Measurements from ENCODE around the gene EZR. TPM values are rescaled to one million over a fixed set of nuclear protein-coding genes. Genes with fewer than 3 reads are reported as not detected.

EZR gene
- total and polyA plus RNA-seq, 2 experiments from 2014 or later = 399 to 623 TPM

- peaks cover 3% of the 10 kb centered on the region for H4K20me1 ChIP-seq (ENCODE audit: insufficient read depth, poor library complexity, severe bottlenecking)
- peaks cover 24% of the 10 kb centered on the region for H3K4me1 ChIP-seq (ENCODE audit: insufficient read depth)
- H2AFZ ChIP-seq = no peak overlapping the region
- H3K4me2 ChIP-seq = no peak overlapping the region
- H3K27me3 ChIP-seq = no peaks in the 10 kb centered on the region
- no peak for DNase-seq (ENCODE audit: low spot score)
- H3K79me2 ChIP-seq = peaks cover 17% of the 10 kb centered on the region
- H3K27ac ChIP-seq = peak overlapping the region; percentile 40
- H3K4me3 ChIP-seq = no peak overlapping the region
- peaks cover 3% of the 10 kb centered on the region for H3K36me3 ChIP-seq (replicated peaks; ENCODE audit: insufficient read depth, low read depth)
- no peak for TF ChIP-seq EZH2 (IDR thresholded peaks at IDR 0.05; ENCODE audit: borderline replicate concordance)
- TF ChIP-seq CTCF (IDR thresholded peaks at IDR 0.05; ENCODE audit: poor library complexity) = no peak
- no peak for TF ChIP-seq EZH2phosphoT487 (IDR thresholded peaks at IDR 0.05; ENCODE audit: low read depth, severe bottlenecking, unreplicated experiment)
- no peaks in the 10 kb centered on the region for H3K9me2 ChIP-seq (replicated peaks; ENCODE audit: insufficient read depth)
- 97% methylated on average over 31 of the region's 38 CpGs for WGBS (ENCODE audit: low lambda C conversion rate, missing lambda C conversion rate)
- H3K9me3 ChIP-seq (ENCODE audit: low read depth) = no peaks in the 10 kb centered on the region
These were observed 52.3 kb downstream of the EZR start for GRCh38 chr6:158766621-158767455.

DNA sequence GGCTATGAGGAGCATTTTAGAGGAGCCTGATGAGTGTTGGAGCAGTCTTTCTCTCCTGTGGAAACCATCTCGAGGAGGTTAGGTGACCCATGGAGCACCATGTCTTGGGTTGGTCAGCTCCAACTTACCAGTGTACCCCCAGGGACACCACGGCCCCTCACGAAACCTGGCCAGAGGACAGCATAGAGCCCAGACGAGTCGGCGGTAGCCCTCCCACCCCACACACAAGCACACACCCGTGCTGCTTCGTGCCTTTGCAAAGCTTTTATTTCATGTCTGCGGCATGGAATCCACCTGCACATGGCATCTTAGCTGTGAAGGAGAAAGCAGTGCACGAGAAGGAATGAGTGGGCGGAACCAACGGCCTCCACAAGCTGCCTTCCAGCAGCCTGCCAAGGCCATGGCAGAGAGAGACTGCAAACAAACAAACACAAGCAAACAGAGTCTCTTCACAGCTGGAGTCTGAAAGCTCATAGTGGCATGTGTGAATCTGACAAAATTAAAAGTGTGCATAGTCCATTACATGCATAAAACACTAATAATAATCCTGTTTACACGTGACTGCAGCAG is 53.6 kb downstream of the EZR start:
- Histone ChIP-seq H3K79me2 (peaks cover 5% of the 10 kb centered on the region), H4K20me1 (ENCODE audit: insufficient read depth, poor library complexity, severe bottlenecking) (no peaks in the 10 kb centered on the region), H3K27ac (peak overlapping the region; percentile 88), H3K4me2 (no peak overlapping the region), H2AFZ (no peak overlapping the region), H3K27me3 (no peaks in the 10 kb centered on the region), H3K4me1 (ENCODE audit: insufficient read depth) (peaks cover 24% of the 10 kb centered on the region), H3K9me3 (ENCODE audit: low read depth) (no peaks in the 10 kb centered on the region), H3K4me3 (no peak overlapping the region), H3K36me3 (replicated peaks; ENCODE audit: insufficient read depth, low read depth) (peaks cover 3% of the 10 kb centered on the region), H3K9me2 (replicated peaks; ENCODE audit: insufficient read depth) (no peaks in the 10 kb centered on the region)
- WGBS (ENCODE audit: low lambda C conversion rate, missing lambda C conversion rate) = 87% methylated on average over 13 of the region's 13 CpGs
- peak; percentile 11 for DNase-seq (ENCODE audit: low spot score)
- TF ChIP-seq CTCF (IDR thresholded peaks at IDR 0.05; ENCODE audit: poor library complexity) = no peak
- no peak for TF ChIP-seq EZH2phosphoT487 (IDR thresholded peaks at IDR 0.05; ENCODE audit: low read depth, severe bottlenecking, unreplicated experiment)
- TF ChIP-seq EZH2 (IDR thresholded peaks at IDR 0.05; ENCODE audit: borderline replicate concordance) = no peak

GRCh38 chr6:158764926-158765325 is 54.2 kb downstream of the EZR start:
- Histone ChIP-seq H3K36me3 (replicated peaks; ENCODE audit: insufficient read depth, low read depth) (peaks cover 3% of the 10 kb centered on the region), H2AFZ (no peak overlapping the region), H3K27me3 (no peaks in the 10 kb centered on the region), H4K20me1 (ENCODE audit: insufficient read depth, poor library complexity, severe bottlenecking) (no peaks in the 10 kb centered on the region), H3K79me2 (peaks cover under 1% of the 10 kb centered on the region), H3K9me3 (ENCODE audit: low read depth) (no peaks in the 10 kb centered on the region), H3K4me3 (no peak overlapping the region), H3K4me2 (no peak overlapping the region), H3K4me1 (ENCODE audit: insufficient read depth) (peaks cover 24% of the 10 kb centered on the region), H3K9me2 (replicated peaks; ENCODE audit: insufficient read depth) (no peaks in the 10 kb centered on the region), H3K27ac (peak overlapping the region; percentile 88)
- TF ChIP-seq CTCF (IDR thresholded peaks at IDR 0.05; ENCODE audit: poor library complexity) (no peak), EZH2phosphoT487 (IDR thresholded peaks at IDR 0.05; ENCODE audit: low read depth, severe bottlenecking, unreplicated experiment) (no peak), EZH2 (IDR thresholded peaks at IDR 0.05; ENCODE audit: borderline replicate concordance) (no peak)
- DNase-seq (ENCODE audit: low spot score) = peak; percentile 13
- WGBS (ENCODE audit: low lambda C conversion rate, missing lambda C conversion rate) = 93% methylated on average over 9 of the region's 9 CpGs
